ENCODE measurements around the gene LEAP2.

LEAP2 gene

GRCh38 chr5:132877938-132878337 lies 4.5 kb downstream of the LEAP2 start:
- DNase-seq (ENCODE audit: low spot score): no peak

GRCh38 chr5:132883261-132883834 lies 9.9 kb downstream of the LEAP2 start:
- peak; percentile 85 for DNase-seq (ENCODE audit: low spot score)

GRCh38 chr5:132884548-132884947 lies 11.1 kb downstream of the LEAP2 start:
- no peak for DNase-seq (ENCODE audit: low spot score)

- DNase-seq (ENCODE audit: low spot score): no peak
Measured at GRCh38 chr5:132886064-132886823, 12.8 kb downstream of the LEAP2 start.

GRCh38 chr5:132887283-132887682 lies 13.8 kb downstream of the LEAP2 start:
- DNase-seq (ENCODE audit: low spot score): no peak

GRCh38 chr5:132889501-132889900 lies 16.0 kb downstream of the LEAP2 start:
- DNase-seq (ENCODE audit: low spot score): no peak

- no peak for DNase-seq (ENCODE audit: low spot score)
Measured at GRCh38 chr5:132890817-132891216, 17.3 kb downstream of the LEAP2 start.

GRCh38 chr5:132895719-132896305 lies 22.3 kb downstream of the LEAP2 start:
- no peak for DNase-seq (ENCODE audit: low spot score)

- DNase-seq (ENCODE audit: low spot score): no peak
Measured at GRCh38 chr5:132896685-132897084, 23.2 kb downstream of the LEAP2 start.

GRCh38 chr5:132898094-132898493 lies 24.6 kb downstream of the LEAP2 start:
- DNase-seq (ENCODE audit: low spot score): no peak

GRCh38 chr5:132901036-132901435 lies 27.6 kb downstream of the LEAP2 start:
- DNase-seq (ENCODE audit: low spot score): no peak

GRCh38 chr5:132901730-132902129 lies 28.3 kb downstream of the LEAP2 start:
- no peak for DNase-seq (ENCODE audit: low spot score)

GRCh38 chr5:132905938-132906337 lies 32.5 kb downstream of the LEAP2 start:
- no peak for DNase-seq (ENCODE audit: low spot score)

- DNase-seq (ENCODE audit: low spot score): no peak
Measured at GRCh38 chr5:132907161-132907560, 33.7 kb downstream of the LEAP2 start.

- no peak for DNase-seq (ENCODE audit: low spot score)
Measured at GRCh38 chr5:132909702-132910101, 36.2 kb downstream of the LEAP2 start.

GRCh38 chr5:132915681-132916080 lies 42.2 kb downstream of the LEAP2 start:
- no peak for DNase-seq (ENCODE audit: low spot score)

GRCh38 chr5:132916086-132916485 lies 42.6 kb downstream of the LEAP2 start:
- DNase-seq (ENCODE audit: low spot score): no peak

Measured in cerebellar cortex (tissue), 1 donor.